IPS-20b (cell line): Measurements from ENCODE around the gene MRGPRF.

Source experiments
- H3K27ac ChIP-seq: one replicate; pipeline ENCODE4 v1.5.1; 2013; ENCODE audit warnings: low read length
- H3K27me3 ChIP-seq: 2 replicates; pipeline ENCODE4 v1.6.1; 2013; ENCODE audit warnings: mild to moderate bottlenecking, low read length, inconsistent platforms; ENCODE audit not compliant: insufficient read depth
- H3K36me3 ChIP-seq: 2 replicates; pipeline ENCODE4 v1.6.1; 2013; ENCODE audit warnings: low read depth, mild to moderate bottlenecking, inconsistent platforms, low read length, moderate library complexity; ENCODE audit not compliant: insufficient read depth
- H3K4me1 ChIP-seq: 2 replicates; pipeline ENCODE4 v1.6.1; 2013; ENCODE audit warnings: mild to moderate bottlenecking, control low read depth, inconsistent platforms, low read length, moderate library complexity; ENCODE audit not compliant: insufficient read depth
- H3K4me3 ChIP-seq: 2 replicates; pipeline ENCODE4 v1.5.1; 2013; ENCODE audit warnings: mild to moderate bottlenecking, low read length, inconsistent platforms
- H3K9ac ChIP-seq: 2 replicates; pipeline ENCODE4 v1.6.1; 2013; ENCODE audit warnings: low read depth, mild to moderate bottlenecking, inconsistent platforms, low read length, moderate library complexity
- H3K9me3 ChIP-seq: 2 replicates; pipeline ENCODE4 v1.6.1; 2013; ENCODE audit warnings: mild to moderate bottlenecking, low read depth, low read length, inconsistent platforms; ENCODE audit not compliant: insufficient read depth

The MRGPRF gene

GRCh38 chr11:68997124-68997994, 15.7 kb downstream of the MRGPRF start:
- H3K27me3 ChIP-seq, result no peaks in the 10 kb centered on the region
- no peaks in the 10 kb centered on the region for H3K9me3 ChIP-seq
- no peaks in the 10 kb centered on the region for H3K36me3 ChIP-seq
- no peaks in the 10 kb centered on the region for H3K4me1 ChIP-seq
- no peak overlapping the region for H3K9ac ChIP-seq
- no peak overlapping the region for H3K4me3 ChIP-seq
- H3K27ac ChIP-seq, result no peak overlapping the region

- no peak overlapping the region for H3K9ac ChIP-seq
- no peaks in the 10 kb centered on the region for H3K36me3 ChIP-seq
- H3K27me3 ChIP-seq, result no peaks in the 10 kb centered on the region
- no peak overlapping the region for H3K27ac ChIP-seq
- H3K4me3 ChIP-seq, result no peak overlapping the region
- H3K4me1 ChIP-seq, result no peaks in the 10 kb centered on the region
- no peaks in the 10 kb centered on the region for H3K9me3 ChIP-seq
These were observed 16.5 kb downstream of the MRGPRF start for GRCh38 chr11:68996376-68997123.

GRCh38 chr11:68994894-68995285, 18.2 kb downstream of the MRGPRF start:
- Histone ChIP-seq H3K27me3 (no peaks in the 10 kb centered on the region), H3K9ac (no peak overlapping the region), H3K4me3 (no peak overlapping the region), H3K27ac (no peak overlapping the region), H3K9me3 (no peaks in the 10 kb centered on the region), H3K4me1 (no peaks in the 10 kb centered on the region), H3K36me3 (no peaks in the 10 kb centered on the region)

GRCh38 chr11:68994161-68994893, 18.7 kb downstream of the MRGPRF start:
- no peak overlapping the region for H3K27ac ChIP-seq
- H3K4me3 ChIP-seq, result no peak overlapping the region

GRCh38 chr11:68993546-68993945, 19.5 kb downstream of the MRGPRF start:
- H3K27ac ChIP-seq, result no peak overlapping the region
- no peaks in the 10 kb centered on the region for H3K4me1 ChIP-seq
- H3K9ac ChIP-seq, result no peak overlapping the region
- no peaks in the 10 kb centered on the region for H3K36me3 ChIP-seq
- H3K27me3 ChIP-seq, result no peaks in the 10 kb centered on the region
- H3K4me3 ChIP-seq, result no peak overlapping the region
- H3K9me3 ChIP-seq, result no peaks in the 10 kb centered on the region

More at GRCh38 chr11:68994161-68994893, 18.7 kb downstream of the MRGPRF start:
- Histone ChIP-seq H3K9me3 (no peaks in the 10 kb centered on the region), H3K27me3 (no peaks in the 10 kb centered on the region), H3K4me1 (no peaks in the 10 kb centered on the region), H3K36me3 (no peaks in the 10 kb centered on the region), H3K9ac (no peak overlapping the region)

- H3K36me3 ChIP-seq, result no peaks in the 10 kb centered on the region
- H3K27me3 ChIP-seq, result no peaks in the 10 kb centered on the region
- H3K9ac ChIP-seq, result no peak overlapping the region
- H3K4me1 ChIP-seq, result no peaks in the 10 kb centered on the region
- H3K27ac ChIP-seq, result no peak overlapping the region
- no peaks in the 10 kb centered on the region for H3K9me3 ChIP-seq
- H3K4me3 ChIP-seq, result no peak overlapping the region
These were observed 20.2 kb downstream of the MRGPRF start for GRCh38 chr11:68992743-68993255.

GRCh38 chr11:68990995-68991780, 21.9 kb downstream of the MRGPRF start:
- H3K9me3 ChIP-seq, result no peaks in the 10 kb centered on the region
- no peaks in the 10 kb centered on the region for H3K27me3 ChIP-seq
- no peak overlapping the region for H3K9ac ChIP-seq
- no peaks in the 10 kb centered on the region for H3K36me3 ChIP-seq
- no peak overlapping the region for H3K27ac ChIP-seq
- no peaks in the 10 kb centered on the region for H3K4me1 ChIP-seq
- H3K4me3 ChIP-seq, result no peak overlapping the region

- Histone ChIP-seq H3K9me3 (no peaks in the 10 kb centered on the region), H3K4me3 (no peak overlapping the region), H3K9ac (no peak overlapping the region), H3K36me3 (no peaks in the 10 kb centered on the region), H3K27me3 (no peaks in the 10 kb centered on the region), H3K4me1 (no peaks in the 10 kb centered on the region), H3K27ac (no peak overlapping the region)
These were observed 23.0 kb downstream of the MRGPRF start for GRCh38 chr11:68989936-68990606.

- H3K36me3 ChIP-seq, result no peaks in the 10 kb centered on the region
- H3K27ac ChIP-seq, result no peak overlapping the region
- H3K27me3 ChIP-seq, result no peaks in the 10 kb centered on the region
- no peak overlapping the region for H3K9ac ChIP-seq
- H3K4me1 ChIP-seq, result no peaks in the 10 kb centered on the region
- H3K4me3 ChIP-seq, result no peak overlapping the region
- no peaks in the 10 kb centered on the region for H3K9me3 ChIP-seq
These were observed 24.6 kb downstream of the MRGPRF start for GRCh38 chr11:68988491-68988890.

- H3K36me3 ChIP-seq, result no peaks in the 10 kb centered on the region
- no peak overlapping the region for H3K27ac ChIP-seq
- H3K9me3 ChIP-seq, result no peaks in the 10 kb centered on the region
- no peaks in the 10 kb centered on the region for H3K27me3 ChIP-seq
- no peak overlapping the region for H3K4me3 ChIP-seq
- H3K9ac ChIP-seq, result no peak overlapping the region
- no peaks in the 10 kb centered on the region for H3K4me1 ChIP-seq
These were observed 25.8 kb downstream of the MRGPRF start for GRCh38 chr11:68987211-68987610.
